ELR (cell line): ENCODE data around the gene TCFL5.
A peak's percentile ranks its signal among the peaks of the same experiment; 100 is the strongest.
"Not testable (repeated sequence)": the region's sequence is repeated elsewhere in the genome, so short reads cannot be mapped to it uniquely, and the experiment has no call there.

ENCODE experiments used
- DNase-seq: peaks from one replicate; pipeline ENCODE4 v3.0.0-alpha.2; 2015; ENCODE audit warnings: low read depth

Gene TCFL5

DNA sequence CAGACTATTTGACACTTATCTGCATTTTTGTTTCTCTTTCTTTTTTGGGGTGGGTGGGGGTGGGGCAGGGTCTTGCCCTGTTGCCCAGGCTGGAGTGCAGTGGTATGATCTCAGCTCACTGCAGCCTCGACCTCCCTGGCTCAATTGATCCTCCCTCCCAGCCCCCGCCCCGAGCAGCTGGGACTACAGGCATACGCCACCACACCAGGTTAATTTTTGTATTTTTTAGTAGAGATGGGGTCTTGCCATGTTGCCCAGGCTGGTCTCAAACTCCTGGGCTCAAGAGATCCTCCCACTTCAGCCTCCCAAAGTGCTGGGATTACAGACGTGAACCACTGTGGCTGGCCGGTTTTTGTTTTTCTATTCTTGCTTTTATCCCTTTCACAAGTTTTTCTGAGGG is 8.3 kb downstream of the TCFL5 start:
- DNase-seq: not testable (repeated sequence)

DNA sequence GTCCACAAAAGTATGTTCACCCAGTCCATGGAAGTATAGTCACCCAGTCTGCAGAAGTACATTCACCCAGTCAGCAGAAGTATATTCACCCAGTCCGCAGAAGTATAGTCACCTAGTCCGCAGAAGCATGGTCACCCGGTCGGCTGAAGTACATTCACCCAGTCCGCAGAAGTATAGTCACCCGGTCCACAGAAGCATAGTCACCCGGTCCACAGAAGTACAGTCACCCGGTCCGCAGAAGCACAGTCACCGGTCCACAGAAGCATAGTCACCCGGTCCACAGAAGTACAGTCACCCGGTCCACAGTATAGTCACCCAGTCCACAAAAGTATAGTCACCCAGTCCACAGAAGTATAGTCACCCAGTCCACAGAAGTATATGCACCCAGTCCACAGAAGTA is 8.8 kb downstream of the TCFL5 start:
- DNase-seq: no peak

DNA sequence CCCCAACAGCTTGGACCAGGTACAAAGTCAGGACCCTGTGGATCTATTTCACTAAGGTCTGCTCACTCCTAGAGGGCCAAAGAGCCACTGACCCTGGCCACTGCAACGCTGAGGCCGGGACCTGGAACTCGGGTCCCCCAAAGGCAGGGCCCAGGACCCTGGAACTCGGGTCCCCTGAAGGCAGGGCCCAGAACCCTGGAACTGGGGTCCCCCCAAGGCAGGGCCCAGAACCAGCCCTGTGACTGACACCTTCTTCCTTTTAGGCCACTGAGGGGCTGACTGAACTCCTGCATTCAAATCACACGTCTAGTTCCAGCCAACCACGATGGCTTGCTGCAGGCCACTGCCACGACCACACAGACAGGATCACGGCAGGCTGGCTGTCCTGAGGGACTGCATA is 9.4 kb downstream of the TCFL5 start:
- DNase-seq: no peak

DNA sequence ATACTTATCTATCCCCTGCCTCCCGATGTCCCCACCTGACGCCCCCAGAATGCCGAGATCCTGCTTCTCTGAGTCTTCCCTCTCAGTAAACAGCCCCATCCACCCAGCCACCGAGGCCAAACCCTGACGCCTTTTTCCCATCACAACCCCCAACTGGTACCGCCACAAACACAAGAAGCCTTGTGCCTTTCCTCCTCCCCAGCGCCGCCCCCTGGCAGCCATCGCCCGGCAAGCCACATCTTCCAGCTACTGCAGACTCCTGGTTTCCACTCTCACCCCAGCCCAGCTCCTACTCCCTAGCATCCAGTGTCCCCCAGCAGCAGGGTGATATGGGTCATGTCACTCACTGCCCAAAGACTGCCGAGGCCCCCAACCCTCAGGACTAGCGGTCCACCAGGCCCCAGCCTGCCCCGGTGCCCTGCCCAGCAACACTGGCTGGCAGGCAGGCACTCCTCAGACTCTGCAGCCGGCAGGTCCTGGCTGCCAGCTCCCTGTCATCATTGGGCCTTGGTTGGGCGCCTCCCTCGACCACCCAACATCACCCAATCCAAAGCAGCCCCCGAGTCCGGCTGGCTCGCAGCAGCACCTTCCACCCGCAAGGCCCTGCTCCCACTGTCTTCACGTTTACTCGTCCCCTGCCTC is 11.2 kb downstream of the TCFL5 start:
- DNase-seq: no peak

DNA sequence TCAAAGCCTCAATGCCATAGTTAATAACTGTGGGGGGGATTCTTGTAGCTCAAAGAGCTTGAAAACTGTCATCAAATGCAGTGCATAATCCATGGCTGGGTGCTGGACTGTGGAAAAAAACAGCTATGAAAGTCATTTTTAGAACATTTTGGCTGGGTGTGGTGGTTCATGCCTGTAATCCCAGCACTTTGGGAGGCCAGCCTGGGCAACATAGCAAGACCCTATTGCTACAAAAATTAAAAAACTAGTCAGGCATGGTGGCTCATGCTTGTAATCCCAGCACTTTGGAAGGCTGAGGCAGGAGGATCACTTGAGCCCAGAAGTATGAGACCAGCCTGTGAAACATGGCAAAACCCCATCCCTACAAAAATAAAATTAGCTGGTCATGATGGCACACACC is 12.2 kb downstream of the TCFL5 start:
- DNase-seq: no peak

DNA sequence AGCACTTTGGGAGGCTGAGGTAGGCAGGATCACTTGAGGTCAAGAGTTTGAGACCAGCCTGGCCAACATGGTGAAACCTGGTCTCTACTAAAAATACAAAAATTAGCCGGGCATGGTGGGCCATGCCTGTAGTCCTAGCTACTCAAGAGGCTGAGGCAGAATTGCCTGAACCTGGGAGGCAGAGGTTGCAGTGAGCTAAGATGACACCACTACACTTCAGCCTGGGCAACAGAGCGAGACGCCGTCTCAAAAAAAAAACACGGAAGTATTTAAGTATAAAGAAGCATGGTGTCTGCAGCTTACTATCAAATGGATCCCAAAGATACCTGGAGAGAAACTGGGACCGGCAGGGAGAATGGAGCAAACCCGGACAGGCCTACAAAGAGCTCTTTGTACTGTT is 12.7 kb downstream of the TCFL5 start:
- DNase-seq: not testable (repeated sequence)

DNA sequence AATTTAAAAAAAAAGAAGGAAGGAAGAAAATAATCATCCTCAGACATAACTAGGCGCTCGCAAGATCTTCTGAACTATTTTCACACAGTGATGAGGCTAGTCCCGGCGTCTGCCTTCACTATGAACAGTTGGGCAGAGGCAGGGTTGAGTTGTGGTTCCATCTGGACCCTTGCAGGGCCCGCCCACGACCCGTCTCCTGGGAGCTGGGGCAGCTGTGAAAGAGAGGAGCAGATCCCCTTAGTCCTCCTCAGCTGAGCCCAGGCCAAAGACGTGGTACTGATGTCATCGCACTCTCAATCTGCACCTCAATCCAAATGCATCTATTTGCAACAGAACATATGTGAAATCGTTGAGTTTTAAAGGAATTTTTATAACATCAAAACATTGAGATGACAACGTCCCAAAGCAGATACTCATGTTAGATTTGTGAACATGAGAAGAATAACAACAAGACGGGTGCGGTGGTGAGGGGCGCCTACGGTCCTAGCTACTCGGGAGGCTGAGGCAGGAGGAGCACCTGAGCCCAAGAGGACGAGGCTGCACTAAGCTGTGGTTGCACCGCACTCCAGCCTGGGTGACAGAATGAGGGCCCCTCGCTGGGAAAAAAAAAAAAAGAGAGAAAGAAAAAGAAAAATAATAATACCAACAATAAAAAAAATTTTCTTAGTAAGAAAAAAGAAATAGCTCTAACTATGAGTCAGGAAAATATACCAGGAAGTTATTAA is 15.3 kb downstream of the TCFL5 start:
- DNase-seq: no peak

DNA sequence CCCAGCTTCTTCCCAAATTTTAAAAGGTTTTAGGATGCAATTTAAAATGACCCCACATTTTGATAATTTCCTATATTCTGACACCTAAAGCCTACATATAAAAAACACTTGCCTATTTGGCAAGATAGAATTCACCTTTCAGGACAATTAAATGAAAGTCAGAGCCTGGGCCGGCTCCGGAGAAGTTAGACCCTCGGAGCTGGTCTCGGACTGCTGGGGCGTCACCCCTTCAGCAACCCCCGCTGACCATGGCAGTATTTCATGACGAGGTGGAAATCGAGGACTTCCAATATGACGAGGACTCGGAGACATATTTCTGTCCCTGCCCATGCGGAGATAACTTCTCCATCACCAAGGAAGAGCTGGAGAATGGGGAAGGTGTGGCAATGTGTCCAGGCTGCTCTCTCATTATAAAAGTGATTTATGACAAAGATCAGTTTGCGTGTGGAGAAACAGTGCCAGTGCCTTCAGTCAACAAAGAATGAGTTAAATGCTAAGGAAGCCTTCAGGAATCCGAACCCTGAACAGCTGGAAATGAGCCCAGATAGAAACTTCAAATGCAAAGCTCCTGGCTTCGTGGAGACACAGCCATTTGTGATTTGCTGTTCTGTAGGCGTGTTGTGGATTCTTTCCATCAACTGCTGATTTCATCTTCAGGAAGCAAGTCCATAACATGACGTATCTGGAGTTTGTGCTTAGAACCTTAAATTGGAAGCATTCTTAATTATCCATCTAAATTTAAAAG is 16.0 kb downstream of the TCFL5 start:
- DNase-seq: no peak

DNA sequence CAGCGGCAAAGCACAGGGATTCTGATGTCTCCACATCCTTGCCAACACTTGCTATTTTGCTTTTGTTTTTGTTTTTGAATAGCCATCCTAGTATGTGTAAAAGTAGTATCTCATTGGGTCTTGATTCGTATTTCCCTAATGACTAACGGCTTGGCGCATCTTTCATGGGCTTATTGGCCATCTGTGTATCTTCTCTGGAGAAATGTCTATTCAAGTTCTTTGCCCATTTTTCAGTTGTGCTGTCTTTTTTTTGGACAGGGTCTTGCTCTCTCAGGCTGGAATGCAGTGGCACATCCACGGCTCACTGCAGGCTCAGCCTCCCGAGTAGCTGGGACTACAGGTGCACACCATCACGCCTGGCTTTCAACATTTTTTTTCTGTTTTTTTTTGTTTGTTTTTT is 17.4 kb downstream of the TCFL5 start:
- no peak for DNase-seq

DNA sequence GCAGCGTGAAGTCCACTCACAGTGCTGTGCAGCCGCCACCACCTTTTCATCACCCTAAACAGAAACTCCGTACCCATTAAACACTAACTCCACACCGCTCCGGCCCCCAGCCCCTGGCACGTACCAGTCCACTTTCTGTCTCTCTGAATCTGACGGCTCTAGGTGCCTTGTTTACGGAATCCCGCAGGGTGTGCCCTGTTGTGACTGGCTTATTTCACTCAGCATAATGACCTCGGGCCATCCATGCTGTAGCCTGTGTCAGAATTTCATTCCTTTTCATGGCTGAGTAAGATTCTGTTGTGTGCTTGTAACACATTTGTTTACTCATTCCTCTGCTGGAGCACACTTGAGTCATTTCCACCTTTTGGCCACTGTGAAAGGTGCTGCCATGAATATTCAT is 18.0 kb downstream of the TCFL5 start:
- peak; percentile 79 for DNase-seq

DNA sequence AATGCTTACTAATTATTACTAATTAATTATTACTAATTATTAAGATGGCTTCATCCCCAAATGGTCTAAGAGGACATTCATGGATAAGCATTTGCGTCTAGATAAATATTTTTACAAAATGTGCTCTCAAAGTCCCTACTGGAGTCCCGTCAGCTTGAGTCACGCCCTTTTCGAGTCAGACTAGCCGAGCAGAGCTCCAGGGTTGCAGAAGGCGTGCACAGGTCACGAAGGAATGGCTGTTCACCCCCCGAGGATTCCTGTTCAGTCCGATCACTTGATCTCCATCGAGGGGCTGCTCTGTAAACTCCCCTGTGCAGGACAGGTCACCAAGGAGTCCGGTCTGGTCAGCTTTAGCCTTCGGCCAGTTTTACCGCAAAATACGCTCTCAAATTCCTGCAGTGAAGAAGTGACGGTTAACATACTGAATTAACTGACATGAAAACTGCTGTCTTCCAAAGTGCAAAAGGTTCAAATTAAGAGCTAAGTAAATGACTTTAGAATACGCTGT is 19.9 kb downstream of the TCFL5 start:
- no peak for DNase-seq

DNA sequence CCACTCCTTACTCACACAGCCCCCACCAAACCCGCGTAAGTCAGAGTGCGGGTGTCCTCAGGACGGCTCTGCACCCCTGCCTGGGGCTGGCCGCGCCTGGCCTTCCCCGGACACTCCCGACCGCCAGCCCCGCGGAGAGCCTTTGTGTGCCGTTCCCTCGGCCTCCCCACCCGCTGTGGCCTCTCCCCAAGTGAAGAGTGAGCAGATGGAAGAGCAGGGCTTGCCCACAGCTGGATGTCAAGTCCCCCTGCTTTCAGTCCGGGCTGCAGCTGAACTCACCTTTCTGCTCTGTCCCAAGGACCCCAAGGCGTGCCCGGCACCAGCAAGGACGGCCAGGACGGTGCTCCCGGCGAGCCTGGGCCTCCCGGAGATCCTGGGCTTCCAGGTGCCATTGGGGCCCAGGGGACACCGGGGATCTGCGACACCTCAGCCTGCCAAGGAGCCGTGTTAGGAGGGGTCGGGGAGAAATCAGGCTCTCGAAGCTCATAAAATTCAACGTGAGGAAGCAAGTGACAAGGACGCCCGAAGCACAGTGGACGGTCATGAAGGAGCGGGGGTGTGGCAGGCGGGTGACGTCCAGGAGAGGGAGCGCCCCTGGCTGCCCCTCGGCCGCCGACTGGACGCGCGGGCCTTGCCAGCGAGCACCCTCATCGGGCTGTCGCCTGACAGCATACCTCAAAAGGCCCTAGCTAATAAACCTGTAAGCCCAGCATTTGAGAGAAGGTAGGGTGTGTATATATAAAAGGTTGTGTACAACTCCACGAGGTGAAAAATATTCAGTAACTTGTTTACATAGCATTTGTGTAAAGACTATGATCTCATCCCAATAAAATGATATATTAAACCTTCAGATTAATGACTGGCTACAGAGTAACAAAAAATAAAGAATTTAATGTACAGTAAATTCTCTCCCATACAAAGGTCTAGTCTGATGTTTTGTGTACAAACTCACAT is 21.1 kb downstream of the TCFL5 start:
- no peak for DNase-seq

DNA sequence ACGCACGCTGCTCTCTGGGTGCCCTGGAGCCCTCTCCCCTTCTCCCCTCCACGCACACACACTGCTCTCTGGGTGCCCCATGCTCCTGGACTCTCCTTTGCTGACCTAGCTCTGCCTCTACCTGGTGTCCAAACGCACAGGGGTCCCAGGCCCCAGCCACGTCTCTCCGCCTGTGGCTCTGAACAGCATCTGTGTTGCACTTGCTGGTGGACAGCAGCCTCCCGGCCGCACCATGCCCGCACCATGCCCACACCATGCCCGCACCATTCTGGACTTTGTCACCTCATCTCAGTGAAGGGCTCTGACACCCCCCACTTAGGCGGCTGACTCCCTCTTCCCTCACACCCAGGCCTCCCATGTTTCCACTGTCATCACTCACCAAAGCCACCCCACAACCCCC is 21.8 kb downstream of the TCFL5 start:
- DNase-seq: no peak

DNA sequence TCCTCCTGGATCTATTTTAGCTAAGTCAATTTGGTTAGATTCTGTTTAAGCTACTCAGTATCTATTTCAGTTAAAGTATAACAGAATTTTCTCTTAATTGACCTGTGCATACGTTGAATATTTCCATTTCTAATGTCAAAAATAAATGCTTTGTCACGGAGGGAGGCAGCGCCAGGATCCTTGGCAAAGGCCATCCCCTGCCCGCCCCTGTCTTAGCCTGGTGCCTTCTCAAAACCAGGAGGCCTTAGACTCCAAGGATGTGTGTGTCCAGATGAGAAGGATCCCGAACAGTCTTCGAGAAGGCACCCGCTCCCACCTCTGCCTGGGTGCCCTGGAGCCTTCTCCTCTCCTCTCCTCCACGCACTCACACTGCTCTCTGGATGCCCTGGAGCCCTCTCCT is 22.4 kb downstream of the TCFL5 start:
- no peak for DNase-seq

DNA sequence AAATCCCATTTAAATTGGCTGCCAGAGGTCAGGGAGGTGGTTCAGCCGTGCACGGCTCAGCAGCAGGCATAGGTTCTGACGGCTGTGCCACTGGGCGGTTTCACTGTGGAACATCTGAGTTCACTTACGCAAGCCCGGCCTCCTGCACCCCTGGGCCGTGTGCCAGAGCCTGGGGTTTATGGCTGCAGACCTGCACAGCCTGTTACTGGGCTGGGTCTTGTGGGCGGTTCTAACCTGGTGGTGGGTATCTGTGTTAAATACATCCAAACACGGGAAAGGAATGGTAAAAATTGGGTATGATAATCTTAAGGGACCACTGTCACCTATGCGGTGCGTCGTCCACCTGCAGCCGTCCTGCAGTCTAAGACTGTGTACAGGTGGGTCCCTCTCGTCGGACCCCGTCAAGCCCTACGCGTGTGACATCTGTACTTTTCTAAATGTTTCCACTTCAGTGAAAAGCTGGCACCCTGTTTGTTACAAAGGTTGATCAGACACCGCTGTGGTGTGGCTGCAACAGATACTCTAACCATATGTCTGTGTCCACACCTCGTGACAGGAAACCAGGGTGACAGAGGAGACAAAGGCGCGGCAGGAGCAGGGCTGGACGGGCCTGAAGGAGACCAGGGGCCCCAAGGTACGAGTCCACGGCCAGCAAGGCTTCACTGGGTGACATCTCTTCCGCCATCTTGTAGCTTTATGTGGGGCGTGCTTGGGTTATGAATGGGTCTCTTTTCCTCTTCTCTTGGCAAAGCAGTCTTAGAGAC is 23.3 kb downstream of the TCFL5 start:
- DNase-seq: no peak

DNA sequence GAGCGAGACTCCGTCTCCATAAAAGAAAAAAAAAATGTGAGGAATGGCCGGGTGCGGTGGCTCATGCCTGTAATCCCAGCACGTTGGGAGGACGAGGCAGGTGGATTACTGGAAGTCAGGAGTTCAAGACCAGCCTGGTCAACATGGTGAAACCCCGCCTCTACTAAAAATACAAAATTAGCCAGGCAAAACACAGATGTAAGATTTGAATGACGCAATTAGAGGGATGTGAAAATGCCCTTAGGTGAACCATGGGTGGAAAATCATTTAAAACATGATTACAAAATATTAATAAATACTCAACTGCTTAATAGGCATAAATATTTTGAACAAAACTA is 23.9 kb downstream of the TCFL5 start:
- no peak for DNase-seq

DNA sequence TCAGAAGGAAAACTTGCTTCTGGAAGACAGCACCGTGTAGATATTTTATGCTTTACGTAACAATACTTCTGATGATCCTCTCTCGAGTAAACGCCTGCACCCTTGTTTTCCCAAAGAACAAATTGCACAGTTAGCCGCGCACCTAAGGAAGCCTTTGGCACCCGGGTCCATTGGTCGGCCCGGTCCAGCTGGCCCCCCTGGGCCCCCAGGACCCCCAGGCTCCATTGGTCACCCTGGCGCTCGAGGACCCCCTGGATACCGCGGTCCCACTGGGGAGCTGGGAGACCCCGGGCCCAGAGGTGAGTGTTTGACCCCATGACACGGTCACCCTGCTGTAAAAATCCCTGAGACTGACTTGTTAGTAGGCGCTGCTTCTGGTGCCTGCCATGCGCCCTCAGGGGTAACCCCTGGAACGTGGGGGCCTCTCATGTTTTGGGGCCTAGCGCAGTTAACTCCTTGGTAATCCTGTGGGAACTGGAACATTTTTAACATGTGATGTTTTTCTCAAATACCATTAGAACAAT is 24.6 kb downstream of the TCFL5 start:
- no peak for DNase-seq

DNA sequence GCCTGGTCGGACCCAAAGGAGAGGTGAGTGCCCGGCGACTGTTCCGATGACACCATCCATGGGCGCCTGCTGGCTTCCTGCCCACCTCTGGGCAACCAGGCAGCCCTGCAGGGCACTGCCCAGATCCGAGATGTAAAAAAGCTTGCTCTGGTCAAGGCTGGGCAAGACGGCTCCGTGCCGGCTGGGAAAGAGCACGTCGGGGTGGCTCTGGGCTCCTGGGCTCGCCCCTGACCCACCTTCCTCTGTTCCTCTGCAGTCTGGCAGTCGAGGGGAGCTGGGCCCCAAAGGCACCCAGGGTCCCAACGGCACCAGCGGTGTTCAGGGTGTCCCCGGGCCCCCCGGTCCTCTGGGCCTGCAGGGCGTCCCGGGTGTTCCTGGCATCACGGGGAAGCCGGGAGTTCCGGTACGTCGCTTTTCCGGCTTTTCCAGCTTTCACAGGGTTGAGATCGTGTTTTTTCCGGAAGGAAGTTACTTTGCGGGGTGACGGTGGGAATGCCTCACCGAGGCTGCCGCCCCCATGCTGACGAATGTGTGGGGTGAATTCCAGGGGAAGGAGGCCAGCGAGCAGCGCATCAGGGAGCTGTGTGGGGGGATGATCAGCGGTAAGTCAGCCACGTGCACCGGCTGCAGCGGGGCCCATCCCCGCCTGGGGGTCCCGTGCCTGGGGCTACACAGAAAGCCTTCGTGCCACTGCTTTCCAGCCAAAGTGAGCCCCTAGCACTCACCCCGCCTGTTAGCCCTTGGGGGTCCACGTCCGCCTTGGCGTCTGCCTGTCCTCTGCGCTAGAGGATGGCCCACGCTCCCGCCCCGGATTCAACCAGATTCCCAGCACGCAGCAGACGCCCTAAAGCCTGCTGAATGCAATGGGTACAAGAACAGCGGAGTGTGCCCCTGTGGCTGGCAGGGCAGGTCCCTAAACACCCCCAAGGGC is 25.4 kb downstream of the TCFL5 start:
- no peak for DNase-seq

DNA sequence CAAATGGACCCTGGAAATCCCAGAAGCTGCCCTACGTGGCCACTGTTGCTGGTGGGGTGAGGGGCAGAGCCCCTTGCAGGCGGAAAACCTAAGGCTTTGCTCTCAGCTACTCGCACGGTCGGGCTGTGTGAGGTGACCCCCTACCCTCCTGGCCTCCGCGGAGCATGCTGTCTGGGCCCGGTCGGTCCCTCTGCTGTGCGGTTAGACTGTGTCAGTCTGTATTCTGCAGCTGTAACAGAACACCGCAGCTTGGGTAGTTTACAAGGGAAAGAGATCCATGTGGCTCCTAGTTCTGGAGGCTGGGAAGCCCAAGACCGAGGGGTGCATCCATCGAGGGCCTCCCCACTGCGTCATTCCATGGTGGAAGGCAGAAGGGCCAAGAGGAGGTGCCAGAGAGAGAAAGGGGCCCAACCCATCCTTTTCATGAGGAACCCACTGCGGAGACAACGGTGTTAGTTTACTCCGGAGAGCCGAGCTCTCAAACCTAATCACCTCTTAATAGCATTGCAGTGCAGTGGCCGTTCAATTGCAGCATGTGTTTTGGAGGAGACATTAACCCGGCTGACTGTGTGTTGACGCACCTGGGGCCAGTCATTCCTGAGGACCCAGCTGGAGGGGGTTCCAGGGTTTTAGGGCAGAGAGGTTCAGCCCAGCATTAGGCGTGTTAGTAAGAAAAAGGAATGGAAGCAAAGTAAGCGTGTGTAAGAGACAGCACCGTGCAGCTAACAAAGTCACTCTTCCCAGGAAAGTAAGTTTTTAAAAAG is 26.5 kb downstream of the TCFL5 start:
- no peak for DNase-seq
